Measurements from ENCODE around the gene MAPRE3. TPM values are rescaled to one million over a fixed set of nuclear protein-coding genes. Genes with fewer than 3 reads are reported as not detected.

Gene MAPRE3
- total RNA-seq, 2 donors from 2014 or later: 9.3 to 15.8 TPM

GRCh38 chr2:26975656-26976055 lies 5.2 kb downstream of the MAPRE3 start:
- H3K36me3 ChIP-seq (replicated peaks in 1 of 2; ENCODE audit: insufficient read depth in 1 of 2, low read depth in 2 of 2): no peaks in the 10 kb centered on the region
- no peaks in the 10 kb centered on the region for H3K27me3 ChIP-seq
- WGBS, 2 donors: 83% methylated on average over 1 of the region's 1 CpG
- TF ChIP-seq CTCF (IDR thresholded peaks at IDR 0.05) (no peak), POLR2A (IDR thresholded peaks at IDR 0.05) (no peak)
- H3K4me3 ChIP-seq: no peak overlapping the region
- no peak overlapping the region for H3K27ac ChIP-seq
- intact Hi-C loops (cut with DNase I): no loop called here
- ATAC-seq: no peak
- H3K4me1 ChIP-seq: peaks cover 30% of the 10 kb centered on the region
- no peak for DNase-seq
- no peaks in the 10 kb centered on the region for H3K9me3 ChIP-seq

DNA sequence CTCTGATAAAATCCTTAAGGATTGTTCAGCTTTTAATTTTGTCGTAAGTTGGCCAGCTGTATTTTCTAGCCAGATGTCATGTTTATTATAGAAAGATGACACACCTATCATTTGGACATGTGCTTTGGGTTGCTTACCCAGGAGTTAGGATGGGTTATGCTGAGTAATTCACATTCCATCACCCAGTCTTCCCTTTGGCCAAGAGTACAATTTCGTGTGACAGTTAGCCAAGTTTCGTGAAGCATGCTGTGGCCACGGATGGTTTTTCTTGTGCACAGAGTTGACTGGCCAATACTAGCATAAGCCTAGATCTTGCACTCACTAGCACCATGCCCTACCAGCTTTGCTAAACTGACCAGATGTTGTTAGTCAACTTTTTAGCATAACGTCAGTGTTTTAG lies 5.8 kb downstream of the MAPRE3 start:
- Histone ChIP-seq H3K4me3 (no peak overlapping the region), H3K36me3 (replicated peaks in 1 of 2; ENCODE audit: insufficient read depth in 1 of 2, low read depth in 2 of 2) (no peaks in the 10 kb centered on the region), H3K27me3 (no peaks in the 10 kb centered on the region), H3K9me3 (no peaks in the 10 kb centered on the region), H3K4me1 (peaks cover 26% of the 10 kb centered on the region), H3K27ac (no peak overlapping the region)
- no peak for DNase-seq
- intact Hi-C loops (cut with DNase I): no loop called here
- TF ChIP-seq CTCF (IDR thresholded peaks at IDR 0.05): no peak
- TF ChIP-seq POLR2A (IDR thresholded peaks at IDR 0.05): no peak
- ATAC-seq: no peak
- WGBS, 2 donors: 75 to 85% methylated on average over 5 of the region's 5 CpGs

GRCh38 chr2:26977012-26977411 lies 6.6 kb downstream of the MAPRE3 start:
- WGBS, 2 donors: 82 to 89% methylated on average over 2 of the region's 2 CpGs
- no peaks in the 10 kb centered on the region for H3K36me3 ChIP-seq (replicated peaks in 1 of 2; ENCODE audit: insufficient read depth in 1 of 2, low read depth in 2 of 2)
- TF ChIP-seq CTCF (IDR thresholded peaks at IDR 0.05) (no peak), POLR2A (IDR thresholded peaks at IDR 0.05) (no peak)
- no peak overlapping the region for H3K27ac ChIP-seq
- intact Hi-C loops (cut with DNase I): no loop called here
- H3K9me3 ChIP-seq: no peaks in the 10 kb centered on the region
- no peaks in the 10 kb centered on the region for H3K27me3 ChIP-seq
- no peak overlapping the region for H3K4me3 ChIP-seq
- DNase-seq: no peak
- ATAC-seq: no peak
- H3K4me1 ChIP-seq: peaks cover 24% of the 10 kb centered on the region

- WGBS, 2 donors: 5 to 22% methylated on average over 4 of the region's 4 CpGs
- DNase-seq (peak; percentile 80 to 90 (median 84)), ATAC-seq (peak; percentile 54)
- Histone ChIP-seq H3K36me3 (replicated peaks in 1 of 2; ENCODE audit: insufficient read depth in 1 of 2, low read depth in 2 of 2) (no peaks in the 10 kb centered on the region), H3K27ac (peak overlapping the region; percentile 11 to 53 (median 30)), H3K9me3 (no peaks in the 10 kb centered on the region), H3K4me1 (peaks cover 30% of the 10 kb centered on the region), H3K4me3 (no peak overlapping the region), H3K27me3 (no peaks in the 10 kb centered on the region)
- TF ChIP-seq POLR2A (IDR thresholded peaks at IDR 0.05) (no peak), CTCF (IDR thresholded peaks at IDR 0.05) (no peak)
- intact Hi-C loops (cut with DNase I): no loop called here
These were observed 7.7 kb downstream of the MAPRE3 start for GRCh38 chr2:26978061-26978596.

- Histone ChIP-seq H3K27ac (no peak overlapping the region), H3K4me1 (peaks cover 30% of the 10 kb centered on the region), H3K4me3 (no peak overlapping the region), H3K27me3 (no peaks in the 10 kb centered on the region), H3K36me3 (replicated peaks in 1 of 2; ENCODE audit: insufficient read depth in 1 of 2, low read depth in 2 of 2) (no peaks in the 10 kb centered on the region), H3K9me3 (no peaks in the 10 kb centered on the region)
- intact Hi-C loops (cut with DNase I): no loop called here
- DNase-seq (peak in 1 of 4 donors; percentile 40), ATAC-seq (no peak)
- 78 to 81% methylated on average over 2 of the region's 2 CpGs for WGBS, 2 donors
- TF ChIP-seq POLR2A (IDR thresholded peaks at IDR 0.05) (no peak), CTCF (IDR thresholded peaks at IDR 0.05) (no peak)
These were observed 9.3 kb downstream of the MAPRE3 start for GRCh38 chr2:26979741-26980140.

Data from body of pancreas (tissue), 4 donors.